SU-DHL-6 (cell line): ENCODE data around the gene SPECC1.
"Not testable (repeated sequence)": the region's sequence is repeated elsewhere in the genome, so short reads cannot be mapped to it uniquely, and the experiment has no call there.

Experiments used
- H2AFZ ChIP-seq: fragments of 200-600 bp; sonication (generic); 2 replicates; pipeline ENCODE4 v1.6.1; 2014; ENCODE audit warnings: low read depth, mild to moderate bottlenecking, moderate library complexity, mixed read lengths, antibody characterized with exemption, low read length; ENCODE audit not compliant: severe bottlenecking
- H3F3A ChIP-seq: fragments of 200-600 bp; shearing (Covaris generic); 2 replicates; pipeline ENCODE4 v1.6.0; 2016; ENCODE audit warnings: antibody characterized with exemption, mild to moderate bottlenecking; ENCODE audit not compliant: insufficient read depth
- H3K27ac ChIP-seq: fragments of 200-600 bp; sonication (generic); 2 replicates; pipeline ENCODE4 v1.5.1; 2016; ENCODE audit warnings: low read depth, mild to moderate bottlenecking, low read length, moderate library complexity, mixed read lengths
- H3K27me3 ChIP-seq: fragments of 200-600 bp; sonication (generic), shearing (Covaris generic); 2 replicates; pipeline ENCODE4 v1.6.0; 2014; ENCODE audit warnings: mild to moderate bottlenecking, low read length
- H3K36me3 ChIP-seq: fragments of 200-600 bp; sonication (generic); 2 replicates; pipeline ENCODE4 v1.6.1; 2014; ENCODE audit warnings: mild to moderate bottlenecking, low read length, mixed read lengths
- H3K4me2 ChIP-seq: fragments of 300-600, 200-600 bp; shearing (Covaris generic), sonication (generic); 2 replicates; pipeline ENCODE4 v1.6.0; 2014; ENCODE audit warnings: low read length, low read depth, mild to moderate bottlenecking; ENCODE audit not compliant: poor library complexity, severe bottlenecking
- H3K4me3 ChIP-seq: fragments of 200-600 bp; sonication (generic); 2 replicates; pipeline ENCODE4 v1.5.1; 2014; ENCODE audit warnings: antibody characterized with exemption, low read length, mild to moderate bottlenecking, mixed read lengths; ENCODE audit not compliant: insufficient read depth, poor library complexity, severe bottlenecking
- H3K79me2 ChIP-seq: fragments of 200-600 bp; sonication (generic); 2 replicates; pipeline ENCODE4 v1.6.1; 2014; ENCODE audit warnings: mild to moderate bottlenecking, low read length, moderate library complexity; ENCODE audit not compliant: insufficient read depth
- H3K9ac ChIP-seq: fragments of 200-600 bp; sonication (generic); 2 replicates; pipeline ENCODE4 v1.7.0; 2014; ENCODE audit warnings: mild to moderate bottlenecking, low read length
- H3K9me2 ChIP-seq: fragments of 200-600 bp; sonication (generic); replicated peaks from 2 replicates; pipeline ENCODE4 v1.6.1; 2014; ENCODE audit warnings: low read length; ENCODE audit not compliant: insufficient read depth
- H3K9me3 ChIP-seq: fragments of 200-600 bp; sonication (generic); 2 replicates; pipeline ENCODE4 v1.6.1; 2014; ENCODE audit warnings: low read length, mixed read lengths; ENCODE audit not compliant: insufficient read depth
- H4K20me1 ChIP-seq: fragments of 200-600 bp; sonication (generic); 2 replicates; pipeline ENCODE4 v1.6.1; 2014; ENCODE audit warnings: low read depth, mild to moderate bottlenecking, antibody characterized with exemption, low read length, moderate library complexity, mixed read lengths
- EZH2phosphoT487 ChIP-seq: fragments of 200-600 bp; sonication (generic), shearing (Covaris generic); conservative IDR thresholded peaks from 2 replicates; pipeline ENCODE4 v1.6.1; 2018; ENCODE audit warnings: mild to moderate bottlenecking, antibody characterized with exemption, low read length, moderate library complexity, mixed read lengths
- TF ChIP-seq, protein P1 (sequence below): fragments of 200-600 bp; sonication (generic); IDR thresholded peaks from one replicate; pipeline ENCODE4 v1.5.1; 2017; ENCODE audit warnings: antibody characterized with exemption, mild to moderate bottlenecking, low read length, moderate library complexity; ENCODE audit not compliant: insufficient read depth, poor library complexity, severe bottlenecking

The SPECC1 gene

DNA sequence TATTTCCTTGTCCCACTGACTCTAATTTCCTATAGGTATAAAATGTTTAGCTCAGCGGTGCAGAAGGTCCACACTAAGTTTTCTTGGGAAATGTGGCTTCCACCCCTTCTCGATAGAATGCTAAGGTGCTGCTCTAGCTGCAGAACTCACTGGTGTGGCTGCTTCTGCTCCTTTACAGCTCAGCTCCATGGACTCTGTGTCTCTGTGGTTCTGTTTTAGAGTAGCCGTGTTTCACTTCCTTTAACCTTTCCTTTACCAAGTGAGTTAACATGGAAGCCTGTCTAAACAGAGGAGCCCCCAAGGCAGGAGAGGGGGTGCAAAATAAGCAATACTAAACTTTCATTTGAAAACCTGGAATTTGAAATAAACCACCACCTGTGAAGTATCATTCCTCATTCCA, 65.3 kb downstream of the SPECC1 start:
- H3K4me2 ChIP-seq, result no peak overlapping the region
- H3K4me3 ChIP-seq, result no peak overlapping the region

DNA sequence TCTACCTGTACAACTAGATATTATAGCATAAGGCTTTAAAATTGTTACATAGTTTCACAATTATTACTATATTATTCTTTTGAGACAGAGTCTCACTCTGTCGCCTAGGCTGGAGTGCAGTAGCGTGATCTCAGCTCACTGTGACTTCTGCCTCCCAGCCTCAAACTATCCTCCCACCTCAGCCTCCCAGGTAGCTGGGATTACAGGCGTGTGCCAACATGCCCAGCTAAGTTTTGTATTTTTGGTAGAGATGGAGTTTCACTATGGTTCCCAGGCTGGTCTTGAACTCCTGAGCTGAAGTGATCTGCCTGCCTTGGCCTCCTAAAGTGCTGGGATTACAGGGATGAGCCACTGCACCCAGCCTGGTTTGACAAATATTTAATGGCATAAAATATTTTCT, 67.0 kb downstream of the SPECC1 start:
- not testable (repeated sequence) for H3K79me2 ChIP-seq, H3K9me2 ChIP-seq, H3K4me2 ChIP-seq, H3K9me3 ChIP-seq, H3K27me3 ChIP-seq, H3K4me3 ChIP-seq, H4K20me1 ChIP-seq, H3F3A ChIP-seq, H2AFZ ChIP-seq, H3K36me3 ChIP-seq, H3K9ac ChIP-seq, H3K27ac ChIP-seq

More for the DNA sequence above, 65.3 kb downstream of the SPECC1 start:
- H3K36me3 ChIP-seq, result no peaks in the 10 kb centered on the region
- no peaks in the 10 kb centered on the region for H3F3A ChIP-seq
- TF ChIP-seq EZH2phosphoT487, result no peak
- TF ChIP-seq, protein P1, sequence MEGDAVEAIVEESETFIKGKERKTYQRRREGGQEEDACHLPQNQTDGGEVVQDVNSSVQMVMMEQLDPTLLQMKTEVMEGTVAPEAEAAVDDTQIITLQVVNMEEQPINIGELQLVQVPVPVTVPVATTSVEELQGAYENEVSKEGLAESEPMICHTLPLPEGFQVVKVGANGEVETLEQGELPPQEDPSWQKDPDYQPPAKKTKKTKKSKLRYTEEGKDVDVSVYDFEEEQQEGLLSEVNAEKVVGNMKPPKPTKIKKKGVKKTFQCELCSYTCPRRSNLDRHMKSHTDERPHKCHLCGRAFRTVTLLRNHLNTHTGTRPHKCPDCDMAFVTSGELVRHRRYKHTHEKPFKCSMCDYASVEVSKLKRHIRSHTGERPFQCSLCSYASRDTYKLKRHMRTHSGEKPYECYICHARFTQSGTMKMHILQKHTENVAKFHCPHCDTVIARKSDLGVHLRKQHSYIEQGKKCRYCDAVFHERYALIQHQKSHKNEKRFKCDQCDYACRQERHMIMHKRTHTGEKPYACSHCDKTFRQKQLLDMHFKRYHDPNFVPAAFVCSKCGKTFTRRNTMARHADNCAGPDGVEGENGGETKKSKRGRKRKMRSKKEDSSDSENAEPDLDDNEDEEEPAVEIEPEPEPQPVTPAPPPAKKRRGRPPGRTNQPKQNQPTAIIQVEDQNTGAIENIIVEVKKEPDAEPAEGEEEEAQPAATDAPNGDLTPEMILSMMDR, result no peak
- H3K27ac ChIP-seq, result no peak overlapping the region
- H3K27me3 ChIP-seq, result no peaks in the 10 kb centered on the region
- no peaks in the 10 kb centered on the region for H4K20me1 ChIP-seq
- no peaks in the 10 kb centered on the region for H3K9me2 ChIP-seq
- no peaks in the 10 kb centered on the region for H3K79me2 ChIP-seq
- H3K9ac ChIP-seq, result no peak overlapping the region
- H3K9me3 ChIP-seq, result no peaks in the 10 kb centered on the region
- no peak overlapping the region for H2AFZ ChIP-seq

DNA sequence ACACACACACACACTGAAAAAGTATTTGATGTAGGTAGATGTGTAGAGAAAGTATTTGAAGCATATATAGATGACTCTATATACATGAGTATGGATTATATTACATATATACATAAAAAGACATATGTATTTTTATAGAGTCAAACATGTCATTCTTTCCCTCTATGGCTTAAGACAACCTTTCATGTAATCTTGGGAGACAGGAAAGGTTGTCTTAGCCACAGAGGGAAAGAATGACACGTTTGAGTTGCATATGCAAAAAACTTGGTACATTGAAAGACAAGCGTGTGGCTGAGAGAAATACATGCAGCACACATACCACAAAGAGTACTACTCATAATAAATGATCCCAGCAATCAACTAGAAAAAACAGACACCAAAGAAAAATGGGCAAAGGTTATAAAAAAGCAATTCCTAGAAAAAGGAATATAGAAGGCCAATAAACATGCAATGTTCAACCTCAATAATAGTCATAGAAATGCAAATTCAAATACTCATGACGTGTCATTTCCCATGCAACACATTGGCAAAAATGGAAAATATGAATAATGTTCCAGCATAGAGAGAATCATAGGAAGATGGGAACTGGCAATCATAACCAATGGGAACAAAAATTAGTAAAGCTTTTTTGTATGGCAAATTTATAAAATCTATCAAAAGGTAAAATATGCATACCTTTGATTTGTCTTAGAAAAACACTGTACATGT, 69.0 kb downstream of the SPECC1 start:
- H3K27ac ChIP-seq, result no peak overlapping the region
- H3K9ac ChIP-seq, result no peak overlapping the region
- no peak overlapping the region for H3K4me3 ChIP-seq
- H3K36me3 ChIP-seq, result no peaks in the 10 kb centered on the region
- H2AFZ ChIP-seq, result no peak overlapping the region
- H3K27me3 ChIP-seq, result no peaks in the 10 kb centered on the region
- H3F3A ChIP-seq, result no peaks in the 10 kb centered on the region
- H3K79me2 ChIP-seq, result no peaks in the 10 kb centered on the region
- H3K9me2 ChIP-seq, result no peaks in the 10 kb centered on the region
- H3K4me2 ChIP-seq, result no peak overlapping the region
- H3K9me3 ChIP-seq, result no peaks in the 10 kb centered on the region
- TF ChIP-seq, protein P1, result no peak
- TF ChIP-seq EZH2phosphoT487, result no peak
- H4K20me1 ChIP-seq, result no peaks in the 10 kb centered on the region

DNA sequence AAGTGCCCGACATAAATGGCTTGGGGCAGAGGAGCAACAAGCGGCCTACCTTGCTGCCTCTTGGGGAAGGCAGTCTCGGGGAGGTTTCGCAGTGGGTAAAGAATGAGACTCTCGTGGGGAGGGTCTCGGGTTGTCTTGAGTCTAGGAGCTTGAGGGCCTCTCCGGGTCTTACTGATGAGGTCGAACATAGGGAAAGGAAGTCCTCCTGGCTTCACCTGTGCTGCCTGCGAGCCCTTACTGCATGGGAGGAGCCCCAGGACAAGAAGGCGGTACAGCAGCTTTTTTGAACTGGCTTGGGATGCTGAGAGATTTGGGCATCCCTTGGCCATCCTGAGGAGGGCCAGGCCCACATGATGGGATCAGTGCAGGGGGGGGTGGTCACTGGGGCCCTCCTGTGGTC, 71.4 kb downstream of the SPECC1 start:
- Histone ChIP-seq H4K20me1 (no peaks in the 10 kb centered on the region), H2AFZ (no peak overlapping the region), H3K36me3 (no peaks in the 10 kb centered on the region), H3F3A (no peaks in the 10 kb centered on the region), H3K9me2 (no peaks in the 10 kb centered on the region), H3K27me3 (no peaks in the 10 kb centered on the region), H3K27ac (no peak overlapping the region), H3K4me2 (no peak overlapping the region), H3K4me3 (no peak overlapping the region), H3K9me3 (no peaks in the 10 kb centered on the region), H3K79me2 (no peaks in the 10 kb centered on the region), H3K9ac (no peak overlapping the region)
- TF ChIP-seq EZH2phosphoT487, result no peak
- TF ChIP-seq, protein P1, result no peak
